HepG2 (cell line): ENCODE data around the gene PPP1R3F. TPM values are rescaled to one million over a fixed set of nuclear protein-coding genes. Genes with fewer than 3 reads are reported as not detected.

Experiments used
- ARNT ChIP-seq: fragments of 450-650 bp; IDR thresholded peaks from 2 replicates; pipeline ENCODE4 v1.6.1; 2017
- ATF7-NPFF ChIP-seq: sonication (generic); formaldehyde crosslinking; IDR thresholded peaks from 2 replicates; pipeline ENCODE4 v1.8.1; 2023; ENCODE audit warnings: mild to moderate bottlenecking, low read depth, missing genetic modification reagents, moderate library complexity
- CREB1 ChIP-seq, 2 experiments: fragments of 450-650 bp in 1 of 2; IDR thresholded peaks; 2 replicates each; pipeline ENCODE4 v1.6.1; 2016 to 2017; ENCODE audit warnings: control low read depth in 1 of 2, mild to moderate bottlenecking in 1 of 2, missing compliant biosample characterization in 1 of 2, missing genetic modification characterization in 1 of 2
- HOMEZ ChIP-seq: IDR thresholded peaks from 2 replicates; pipeline ENCODE4 v1.6.1; 2016; ENCODE audit warnings: low read depth
- IRF1 ChIP-seq: sonication (generic); formaldehyde crosslinking; IDR thresholded peaks from 2 replicates; pipeline ENCODE4 v1.4.0; 2020; ENCODE audit warnings: low read depth, mild to moderate bottlenecking, missing genetic modification reagents
- LBX2 ChIP-seq: sonication (generic); formaldehyde crosslinking; IDR thresholded peaks from 2 replicates; pipeline ENCODE4 v1.5.0; 2020; ENCODE audit warnings: missing genetic modification reagents, mild to moderate bottlenecking, borderline replicate concordance
- NFYC ChIP-seq: IDR thresholded peaks from 2 replicates; pipeline ENCODE4 v1.6.1; 2016; ENCODE audit warnings: missing genetic modification reagents, missing compliant biosample characterization
- RFX5 ChIP-seq: IDR thresholded peaks from 2 replicates; pipeline ENCODE4 v1.6.1; 2011; ENCODE audit warnings: low read depth, low read length, improper control_type of control experiment
- SMARCC2 ChIP-seq: fragments of 450-650 bp; IDR thresholded peaks from 2 replicates; pipeline ENCODE4 v1.6.1; 2017; ENCODE audit warnings: antibody characterized with exemption, mild to moderate bottlenecking
- TAF15 ChIP-seq: fragments of 200-400 bp; formaldehyde crosslinking; IDR thresholded peaks from one replicate; pipeline ENCODE4 v1.6.1; 2018; ENCODE audit warnings: mild to moderate bottlenecking, low read depth, low read length; ENCODE audit not compliant: poor library complexity, severe bottlenecking
- TBX2 ChIP-seq: sonication (generic); formaldehyde crosslinking; IDR thresholded peaks from 2 replicates; pipeline ENCODE4 v1.5.0; 2020; ENCODE audit warnings: missing genetic modification reagents, mild to moderate bottlenecking, borderline replicate concordance
- YEATS4 ChIP-seq: sonication (generic); formaldehyde crosslinking; IDR thresholded peaks from 2 replicates; pipeline ENCODE4 v1.4.0; 2020; ENCODE audit warnings: missing genetic modification reagents, borderline replicate concordance
- ZKSCAN8 ChIP-seq: IDR thresholded peaks from 2 replicates; pipeline ENCODE4 v1.6.1; 2016; ENCODE audit warnings: borderline replicate concordance, missing genetic modification reagents, missing compliant biosample characterization
- ZMAT3 ChIP-seq: sonication (generic); formaldehyde crosslinking; conservative IDR thresholded peaks from 2 replicates; pipeline ENCODE4 v1.7.0; 2021; ENCODE audit warnings: missing genetic modification reagents
- ZNF557 ChIP-seq: sonication (generic); formaldehyde crosslinking; IDR thresholded peaks from 2 replicates; pipeline ENCODE4 v1.4.0; 2020; ENCODE audit warnings: missing genetic modification reagents
- ZNF574 ChIP-seq: sonication (generic); formaldehyde crosslinking; IDR thresholded peaks from 2 replicates; pipeline ENCODE4 v1.4.0; 2020; ENCODE audit warnings: missing genetic modification reagents
- ZSCAN12 ChIP-seq: sonication (generic); formaldehyde crosslinking; IDR thresholded peaks from 2 replicates; pipeline ENCODE4 v1.9.0; 2021; ENCODE audit warnings: mild to moderate bottlenecking, missing genetic modification reagents
- ZSCAN25 ChIP-seq: sonication (generic); formaldehyde crosslinking; IDR thresholded peaks from 2 replicates; pipeline ENCODE4 v1.8.0; 2022; ENCODE audit warnings: mild to moderate bottlenecking, missing genetic modification reagents
- ZSCAN9 ChIP-seq: IDR thresholded peaks from 2 replicates; pipeline ENCODE4 v1.6.1; 2016; ENCODE audit warnings: borderline replicate concordance
- polyA plus RNA-seq, 8 experiments: library from polyadenylated mRNA; depleted of rRNA in 3 of 8; stranded (reverse) in 7 of 8; unstranded in 1 of 8; fragments of >200 nt; fragmentation: Illumina TruSeq in 4 of 8; extraction: Trizol in 4 of 8; gene quantifications; 2 replicates each; pipeline versions ENCODE4 v1.2.1 to v1.2.3, GENCODE V29; 2011 to 2016; ENCODE audit warnings: low read depth in 4 of 8, missing spikeins in 1 of 8, mixed read lengths in 1 of 8; ENCODE audit not compliant: insufficient read depth in 1 of 8
- total RNA-seq, 5 experiments: library from RNA; depleted of rRNA; stranded (reverse); fragments of >200 nt; fragmentation: Illumina TruSeq; extraction: Trizol; gene quantifications; 2 replicates each; pipeline ENCODE4 v1.2.3, GENCODE V29; 2016; ENCODE audit warnings: low read depth in 1 of 5
- TF ChIP-seq, protein P1 (sequence below): sonication (generic); formaldehyde crosslinking; IDR thresholded peaks from 2 replicates; pipeline ENCODE4 v1.5.1; 2020; ENCODE audit warnings: missing genetic modification reagents, mild to moderate bottlenecking, borderline replicate concordance
- TF ChIP-seq, protein P2 (sequence below): sonication (generic); formaldehyde crosslinking; IDR thresholded peaks from 2 replicates; pipeline ENCODE4 v1.4.0; 2020; ENCODE audit warnings: mild to moderate bottlenecking, missing genetic modification reagents

The PPP1R3F gene
- total and polyA plus RNA-seq, 2 of the 13 experiments (the other 11 are each of a cell fraction or from before 2014, with no cell fraction given), result 0.82 to 0.84 TPM

DNA sequence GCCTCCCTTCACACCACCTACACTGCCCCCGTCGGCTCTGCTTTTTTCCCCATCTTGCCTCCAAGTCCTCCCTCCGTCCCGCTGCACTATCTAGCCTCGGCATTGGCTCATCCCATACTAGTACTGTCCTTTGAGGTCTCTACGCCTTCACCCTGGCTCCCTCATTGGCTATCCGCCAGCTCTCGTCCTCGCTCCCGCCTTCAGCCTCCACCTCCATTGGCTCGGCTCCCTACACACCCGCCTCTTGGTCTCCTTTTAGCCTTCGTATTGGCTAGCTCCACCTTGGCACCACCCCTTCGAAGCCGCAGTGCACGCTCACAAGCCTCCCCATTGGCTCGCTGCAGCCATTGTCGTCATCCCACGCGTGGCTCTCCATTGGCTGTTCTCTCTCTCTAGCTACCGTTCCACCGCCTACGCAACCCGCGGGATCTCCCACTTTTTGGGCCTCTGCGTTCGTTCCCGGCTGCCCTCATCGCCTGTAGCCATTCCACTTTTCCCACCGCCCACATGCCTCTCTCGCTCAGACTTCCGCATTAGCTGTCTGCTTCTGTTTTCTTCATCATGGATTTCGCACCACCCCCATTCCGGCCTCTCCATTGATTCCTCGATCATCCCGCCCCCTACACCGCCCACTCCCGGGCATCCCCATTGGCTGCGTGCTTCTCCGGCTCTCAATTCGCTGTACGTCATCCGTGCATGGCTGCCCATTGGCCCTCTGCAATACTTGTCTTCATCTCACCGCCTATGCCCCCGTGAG lies 405 bp upstream of the PPP1R3F start (continued):
- TF ChIP-seq, protein P1, sequence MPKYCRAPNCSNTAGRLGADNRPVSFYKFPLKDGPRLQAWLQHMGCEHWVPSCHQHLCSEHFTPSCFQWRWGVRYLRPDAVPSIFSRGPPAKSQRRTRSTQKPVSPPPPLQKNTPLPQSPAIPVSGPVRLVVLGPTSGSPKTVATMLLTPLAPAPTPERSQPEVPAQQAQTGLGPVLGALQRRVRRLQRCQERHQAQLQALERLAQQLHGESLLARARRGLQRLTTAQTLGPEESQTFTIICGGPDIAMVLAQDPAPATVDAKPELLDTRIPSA (CRISPR knock-in tag), result no peak
- peak; percentile 90 for TF ChIP-seq NFYC (CRISPR knock-in tag)
- TF ChIP-seq ZNF574 (CRISPR knock-in tag), result peak; percentile 37; the same call in 1 of the 2 replicates
- no peak for TF ChIP-seq IRF1 (CRISPR knock-in tag)
- no peak for TF ChIP-seq ZNF557 (CRISPR knock-in tag)
- TF ChIP-seq, protein P2, sequence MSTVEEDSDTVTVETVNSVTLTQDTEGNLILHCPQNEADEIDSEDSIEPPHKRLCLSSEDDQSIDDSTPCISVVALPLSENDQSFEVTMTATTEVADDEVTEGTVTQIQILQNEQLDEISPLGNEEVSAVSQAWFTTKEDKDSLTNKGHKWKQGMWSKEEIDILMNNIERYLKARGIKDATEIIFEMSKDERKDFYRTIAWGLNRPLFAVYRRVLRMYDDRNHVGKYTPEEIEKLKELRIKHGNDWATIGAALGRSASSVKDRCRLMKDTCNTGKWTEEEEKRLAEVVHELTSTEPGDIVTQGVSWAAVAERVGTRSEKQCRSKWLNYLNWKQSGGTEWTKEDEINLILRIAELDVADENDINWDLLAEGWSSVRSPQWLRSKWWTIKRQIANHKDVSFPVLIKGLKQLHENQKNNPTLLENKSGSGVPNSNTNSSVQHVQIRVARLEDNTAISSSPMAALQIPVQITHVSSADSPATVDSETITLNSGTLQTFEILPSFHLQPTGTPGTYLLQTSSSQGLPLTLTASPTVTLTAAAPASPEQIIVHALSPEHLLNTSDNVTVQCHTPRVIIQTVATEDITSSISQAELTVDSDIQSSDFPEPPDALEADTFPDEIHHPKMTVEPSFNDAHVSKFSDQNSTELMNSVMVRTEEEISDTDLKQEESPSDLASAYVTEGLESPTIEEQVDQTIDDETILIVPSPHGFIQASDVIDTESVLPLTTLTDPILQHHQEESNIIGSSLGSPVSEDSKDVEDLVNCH (CRISPR knock-in tag), result no peak
- TF ChIP-seq LBX2 (CRISPR knock-in tag), result no peak
- TF ChIP-seq ARNT, result no peak
- TF ChIP-seq ZKSCAN8, result no peak
- TF ChIP-seq ZSCAN12 (CRISPR knock-in tag), result no peak
- TF ChIP-seq HOMEZ (CRISPR knock-in tag), result no peak
- TF ChIP-seq ZMAT3, result no peak
- TF ChIP-seq TBX2 (CRISPR knock-in tag), result no peak
- TF ChIP-seq ZSCAN25, result no peak
- TF ChIP-seq ATF7-NPFF (CRISPR knock-in tag), result no peak
- no peak for TF ChIP-seq SMARCC2
- TF ChIP-seq YEATS4 (CRISPR knock-in tag), result 0 out of 2 replicates have a peak, but pooled peaks have one; percentile 37
- TF ChIP-seq ZSCAN9 (CRISPR knock-in tag), result no peak
- TF ChIP-seq CREB1 (IDR thresholded peaks at IDR 0.05), result peak; percentile 90
- TF ChIP-seq CREB1 (CRISPR knock-in tag; IDR thresholded peaks at IDR 0.05), result peak; percentile 95
- peak; percentile 15; the same call in 1 of the 2 replicates for TF ChIP-seq RFX5
- no peak for TF ChIP-seq TAF15
